K562 (cell line): Measurements from ENCODE around the gene GRM2.

Experiments
- ELK1 ChIP-seq: sonication (generic); formaldehyde crosslinking; IDR thresholded peaks from 2 replicates; pipeline ENCODE4 v1.8.1; 2022; ENCODE audit warnings: missing genetic modification reagents
- HBP1 ChIP-seq: fragments of 450-650 bp; formaldehyde crosslinking; IDR thresholded peaks from 2 replicates; pipeline ENCODE4 v1.4.0; 2022; ENCODE audit warnings: missing genetic modification characterization
- MAFK ChIP-seq: IDR thresholded peaks from 2 replicates; pipeline ENCODE4 v1.6.1; 2011; ENCODE audit warnings: low read length, improper control_type of control experiment
- ZNF12 ChIP-seq: sonication (generic); formaldehyde crosslinking; IDR thresholded peaks from 2 replicates; pipeline ENCODE4 v1.4.0; 2020; ENCODE audit warnings: mild to moderate bottlenecking, missing genetic modification reagents
- ZNF133 ChIP-seq: fragments of 250-450 bp; sonication (Bioruptor Pico); IDR thresholded peaks from 2 replicates; pipeline ENCODE4 v1.4.0; 2020; ENCODE audit warnings: mild to moderate bottlenecking

- no peak for TF ChIP-seq MAFK
- TF ChIP-seq ZNF133 (CRISPR knock-in tag) = no peak
- TF ChIP-seq HBP1 (CRISPR knock-in tag) = no peak
- TF ChIP-seq ZNF12 (CRISPR knock-in tag) = no peak
- no peak for TF ChIP-seq ELK1
Observed at GRCh38 chr3:51678186-51678585, 28.7 kb upstream of the GRM2 start.
